IPS-18a (cell line): ENCODE measurements around the gene COL19A1.

Experiments
- H3K27ac ChIP-seq: one replicate; pipeline ENCODE4 v1.5.1; 2013; ENCODE audit warnings: low read length
- H3K27me3 ChIP-seq: one replicate; pipeline ENCODE4 v1.6.1; 2013; ENCODE audit warnings: mild to moderate bottlenecking, low read length; ENCODE audit not compliant: control insufficient read depth, insufficient read depth
- H3K36me3 ChIP-seq: one replicate; pipeline ENCODE4 v1.6.1; 2013; ENCODE audit warnings: low read depth, low read length; ENCODE audit not compliant: control insufficient read depth
- H3K4me1 ChIP-seq: one replicate; pipeline ENCODE4 v1.6.1; 2013; ENCODE audit warnings: low read depth, low read length; ENCODE audit not compliant: control insufficient read depth
- H3K4me3 ChIP-seq: one replicate; pipeline ENCODE4 v1.5.1; 2013; ENCODE audit warnings: low read length
- H3K9ac ChIP-seq: one replicate; pipeline ENCODE4 v1.6.1; 2013; ENCODE audit warnings: mild to moderate bottlenecking, low read length, moderate library complexity
- H3K9me3 ChIP-seq: one replicate; pipeline ENCODE4 v1.6.1; 2013; ENCODE audit warnings: low read depth, low read length; ENCODE audit not compliant: control insufficient read depth

The COL19A1 gene

DNA sequence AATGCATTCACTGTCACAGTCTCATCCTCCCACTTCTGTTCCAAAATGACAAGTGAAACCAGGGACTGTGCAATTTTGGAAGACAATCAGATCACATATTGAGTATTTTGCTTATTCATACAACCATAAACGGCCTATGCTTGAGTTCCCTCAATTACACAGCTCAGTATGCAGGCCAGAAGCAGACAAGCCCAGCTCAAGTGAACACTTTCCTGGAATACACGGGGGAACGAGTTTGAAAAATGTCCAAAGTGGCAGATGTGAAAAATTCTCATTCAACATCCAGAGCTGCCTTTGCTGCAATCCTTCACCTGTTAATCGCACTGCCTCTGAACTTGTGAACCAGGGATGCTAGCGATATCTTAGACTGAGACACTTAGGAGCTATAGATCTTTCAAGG, 246.4 kb downstream of the COL19A1 start:
- H3K4me1 ChIP-seq = peaks cover 5% of the 10 kb centered on the region
- no peaks in the 10 kb centered on the region for H3K36me3 ChIP-seq
- no peaks in the 10 kb centered on the region for H3K27me3 ChIP-seq
- H3K4me3 ChIP-seq = no peak overlapping the region
- H3K9ac ChIP-seq = no peak overlapping the region
- H3K9me3 ChIP-seq = no peaks in the 10 kb centered on the region
- no peak overlapping the region for H3K27ac ChIP-seq

DNA sequence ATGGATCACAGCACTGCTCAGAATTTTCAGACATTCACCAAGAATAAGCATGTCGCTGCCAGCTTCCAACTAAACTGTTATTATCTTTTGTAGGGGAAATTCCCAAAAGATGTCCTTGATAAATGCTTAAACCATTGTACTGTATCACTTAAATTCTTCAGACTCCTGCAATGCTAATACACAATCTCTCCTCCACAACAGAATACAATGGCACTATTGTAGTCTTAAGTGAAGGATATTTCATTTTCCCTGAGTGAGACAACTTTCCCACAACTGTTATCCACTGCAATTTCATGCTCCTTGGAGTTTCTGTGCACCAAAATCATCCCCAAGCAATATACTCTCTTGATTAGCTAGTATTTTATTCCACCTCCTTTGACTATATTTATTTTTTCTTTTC, 246.8 kb downstream of the COL19A1 start:
- Histone ChIP-seq H3K9ac (no peak overlapping the region), H3K4me1 (peaks cover under 1% of the 10 kb centered on the region), H3K27ac (no peak overlapping the region), H3K36me3 (no peaks in the 10 kb centered on the region), H3K4me3 (no peak overlapping the region), H3K9me3 (no peaks in the 10 kb centered on the region), H3K27me3 (no peaks in the 10 kb centered on the region)

DNA sequence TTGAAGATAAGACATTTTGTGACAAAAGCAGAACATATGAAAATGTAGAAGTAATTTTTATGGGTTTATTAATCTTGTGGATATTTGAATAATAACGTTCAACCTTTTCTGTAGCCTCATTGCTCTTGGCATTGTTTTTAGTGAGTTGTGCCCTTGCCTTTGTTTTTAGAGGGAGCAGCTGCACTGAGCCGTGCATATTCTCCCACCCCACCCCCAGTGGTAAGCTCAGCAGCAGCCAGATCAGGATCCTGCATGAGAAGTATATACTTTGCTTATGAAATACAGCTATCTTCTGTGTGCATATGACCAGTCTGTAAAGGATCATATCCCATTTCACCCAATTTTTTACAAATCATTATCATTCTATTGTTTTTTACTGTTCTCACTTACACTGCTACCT, 252.3 kb downstream of the COL19A1 start:
- Histone ChIP-seq H3K27me3 (no peaks in the 10 kb centered on the region), H3K27ac (no peak overlapping the region), H3K9me3 (no peaks in the 10 kb centered on the region), H3K36me3 (no peaks in the 10 kb centered on the region), H3K9ac (no peak overlapping the region), H3K4me3 (no peak overlapping the region), H3K4me1 (no peaks in the 10 kb centered on the region)

DNA sequence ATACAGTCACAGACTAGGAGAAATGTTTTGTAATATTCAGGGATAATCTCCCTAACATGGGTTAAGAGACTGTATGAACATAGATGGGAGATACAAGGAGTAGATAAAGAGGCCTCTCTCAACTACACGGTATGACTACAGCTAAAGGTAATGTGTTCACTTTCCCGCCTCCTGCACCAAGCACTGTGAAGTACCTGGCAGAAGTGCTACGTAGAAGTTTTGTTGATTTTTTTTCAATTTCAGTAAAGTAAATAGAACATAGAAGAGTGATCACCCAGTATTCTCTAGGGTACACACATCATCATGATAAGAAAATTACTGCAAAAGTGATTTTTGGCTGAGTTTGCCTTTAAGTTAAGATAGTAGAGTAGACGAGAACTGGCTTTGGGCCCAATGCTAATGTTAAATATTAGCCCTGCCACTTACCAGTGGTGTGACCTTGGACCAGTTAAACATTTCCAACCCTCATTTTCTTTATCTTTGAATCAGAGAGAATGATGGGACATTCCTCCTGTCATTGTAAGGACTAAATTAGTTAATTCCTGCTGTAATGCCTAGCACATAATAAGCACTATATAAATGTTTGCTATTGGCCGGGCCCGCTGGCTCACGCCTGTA, 253.0 kb downstream of the COL19A1 start:
- Histone ChIP-seq H3K4me3 (no peak overlapping the region), H3K36me3 (no peaks in the 10 kb centered on the region), H3K9me3 (no peaks in the 10 kb centered on the region), H3K27ac (no peak overlapping the region), H3K27me3 (no peaks in the 10 kb centered on the region), H3K9ac (no peak overlapping the region), H3K4me1 (no peaks in the 10 kb centered on the region)

DNA sequence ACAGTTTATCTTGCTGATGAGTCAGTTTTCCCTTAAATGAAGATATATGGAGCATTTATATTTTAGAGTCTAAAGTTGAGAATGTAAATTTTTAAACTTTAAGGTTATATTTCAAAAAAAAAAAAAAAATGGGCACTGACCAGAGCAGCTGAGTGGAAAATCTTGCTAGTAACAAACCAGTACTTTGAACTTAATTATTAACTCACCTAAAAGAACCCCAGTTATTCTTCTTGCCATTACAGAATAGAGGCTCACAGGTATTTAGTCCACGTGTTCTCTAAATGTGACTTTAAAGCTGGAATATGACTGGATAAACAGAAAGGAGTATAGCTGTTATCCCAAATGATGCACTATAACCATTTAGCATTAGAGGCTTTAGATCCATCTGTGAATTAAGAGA, 258.1 kb downstream of the COL19A1 start:
- H3K27ac ChIP-seq = no peak overlapping the region
- H3K4me1 ChIP-seq = no peaks in the 10 kb centered on the region
- H3K4me3 ChIP-seq = no peak overlapping the region
- H3K9ac ChIP-seq = no peak overlapping the region
- H3K36me3 ChIP-seq = no peaks in the 10 kb centered on the region
- no peaks in the 10 kb centered on the region for H3K9me3 ChIP-seq
- no peaks in the 10 kb centered on the region for H3K27me3 ChIP-seq

DNA sequence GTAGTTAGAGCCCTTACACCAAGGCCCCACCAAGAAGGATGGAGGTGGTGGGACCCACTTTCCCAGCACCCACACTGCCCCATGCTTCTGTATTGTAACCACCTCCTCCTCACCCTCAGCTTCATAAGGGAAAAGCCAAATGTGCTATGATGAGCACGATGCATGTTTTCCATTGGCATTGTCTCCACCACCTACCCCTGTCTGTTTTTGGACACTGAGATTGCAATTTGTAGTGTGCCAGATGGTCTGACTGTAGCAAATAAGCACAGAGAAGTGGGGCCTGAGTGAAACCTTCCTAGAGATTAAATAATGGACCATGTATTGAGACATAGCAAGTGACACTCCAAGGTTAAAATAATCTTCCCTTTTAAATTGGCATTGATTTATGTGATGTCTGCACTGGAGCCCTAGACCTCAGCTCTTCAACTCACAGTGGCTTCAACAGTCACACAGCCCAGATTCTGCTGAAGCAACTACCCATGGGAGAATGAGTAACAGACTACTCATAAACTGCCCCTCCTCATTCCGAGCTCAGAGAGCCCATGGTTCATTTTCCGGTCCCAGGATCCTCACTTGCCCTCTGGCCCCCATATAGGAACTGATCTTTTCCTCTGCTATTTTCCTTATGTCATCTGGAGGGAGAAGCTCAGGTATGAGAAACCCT, 258.7 kb downstream of the COL19A1 start:
- Histone ChIP-seq H3K4me3 (no peak overlapping the region), H3K27ac (no peak overlapping the region), H3K9ac (no peak overlapping the region)

DNA sequence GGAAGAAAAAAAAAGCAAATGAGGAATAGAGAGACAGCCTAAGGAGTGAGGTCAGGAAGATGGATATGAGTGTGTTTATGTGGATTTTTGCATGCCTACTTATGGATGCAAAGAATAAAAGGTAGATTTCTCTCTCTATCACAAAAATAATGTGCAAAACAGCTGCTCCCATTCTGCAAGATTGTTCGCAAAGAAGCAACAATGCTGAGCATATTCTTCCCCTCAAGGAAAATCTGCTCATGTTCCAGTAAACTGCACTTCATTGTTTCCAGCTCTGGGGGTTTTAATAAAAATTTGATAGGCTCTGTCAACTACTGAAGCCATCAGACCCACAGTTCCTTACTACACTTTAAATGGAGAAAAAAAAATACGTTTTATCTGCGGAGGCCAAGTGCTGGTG, 259.2 kb downstream of the COL19A1 start:
- Histone ChIP-seq H3K4me1 (no peaks in the 10 kb centered on the region), H3K27ac (no peak overlapping the region), H3K4me3 (no peak overlapping the region), H3K9ac (no peak overlapping the region), H3K27me3 (no peaks in the 10 kb centered on the region), H3K36me3 (no peaks in the 10 kb centered on the region), H3K9me3 (no peaks in the 10 kb centered on the region)

More for the DNA sequence above, 258.7 kb downstream of the COL19A1 start:
- Histone ChIP-seq H3K27me3 (no peaks in the 10 kb centered on the region), H3K9me3 (no peaks in the 10 kb centered on the region), H3K4me1 (no peaks in the 10 kb centered on the region), H3K36me3 (no peaks in the 10 kb centered on the region)

DNA sequence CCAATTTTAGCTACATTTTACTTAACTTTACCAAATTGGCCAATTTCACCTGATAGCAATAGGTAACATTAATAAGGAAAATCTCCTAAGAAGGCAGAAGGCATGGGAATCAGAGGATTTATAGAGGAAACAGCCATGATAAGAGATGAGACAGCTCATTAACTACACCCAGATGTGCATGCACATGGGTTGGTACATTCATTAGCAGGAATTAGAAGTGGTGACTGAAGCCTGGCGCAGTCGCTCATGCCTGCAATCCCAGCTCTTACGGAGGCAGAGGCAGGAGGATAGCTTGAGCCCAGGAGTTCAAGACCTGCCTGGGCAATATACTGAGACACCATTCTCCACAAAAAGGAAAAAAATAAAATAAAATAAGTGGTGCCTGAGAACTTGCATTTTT, 263.0 kb downstream of the COL19A1 start:
- Histone ChIP-seq H3K4me3 (no peak overlapping the region), H3K4me1 (no peaks in the 10 kb centered on the region), H3K27ac (no peak overlapping the region), H3K9ac (no peak overlapping the region), H3K27me3 (no peaks in the 10 kb centered on the region), H3K36me3 (no peaks in the 10 kb centered on the region), H3K9me3 (no peaks in the 10 kb centered on the region)

DNA sequence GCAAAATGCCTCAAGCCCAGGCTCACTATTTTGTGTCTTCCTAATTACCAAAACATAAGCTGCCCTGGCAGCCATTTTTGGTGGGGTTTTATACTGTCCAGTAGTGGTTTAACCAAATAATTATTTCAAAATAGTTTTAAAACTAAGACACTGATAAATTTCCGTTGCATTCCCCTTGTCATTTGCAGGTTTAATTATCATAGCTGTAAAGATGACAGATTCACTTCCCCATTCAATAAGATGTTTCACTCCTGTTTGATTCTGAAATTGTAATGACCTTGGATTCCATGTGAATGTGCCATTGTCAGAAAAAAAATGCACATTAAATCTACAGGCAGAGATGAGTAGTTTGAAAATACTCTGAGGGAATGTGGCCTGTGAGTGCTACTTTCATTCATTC, 264.5 kb downstream of the COL19A1 start:
- H3K27me3 ChIP-seq = no peaks in the 10 kb centered on the region
- H3K36me3 ChIP-seq = no peaks in the 10 kb centered on the region
- H3K9me3 ChIP-seq = no peaks in the 10 kb centered on the region
- H3K27ac ChIP-seq = no peak overlapping the region
- no peak overlapping the region for H3K4me3 ChIP-seq
- no peak overlapping the region for H3K9ac ChIP-seq
- peaks cover 4% of the 10 kb centered on the region for H3K4me1 ChIP-seq

DNA sequence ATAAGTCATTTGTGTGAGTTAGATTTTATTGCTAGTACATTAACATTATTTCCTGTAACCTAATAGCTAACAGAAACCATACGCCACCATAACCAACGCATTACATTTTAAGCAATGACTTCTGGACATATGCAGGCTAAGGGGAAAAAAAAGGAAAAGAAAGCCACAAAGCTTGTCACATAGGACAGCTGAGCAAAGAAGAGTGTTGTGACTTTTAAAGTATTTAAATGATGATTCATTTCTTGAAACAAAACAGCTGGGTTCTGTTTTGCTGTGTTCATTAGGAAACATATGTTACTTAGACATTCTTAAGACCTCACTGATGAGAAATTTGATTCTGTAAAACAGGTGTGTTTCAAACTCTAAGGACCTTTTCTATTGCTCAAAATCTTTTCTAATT, 265.2 kb downstream of the COL19A1 start:
- H3K27me3 ChIP-seq = no peaks in the 10 kb centered on the region
- H3K36me3 ChIP-seq = no peaks in the 10 kb centered on the region
- H3K4me1 ChIP-seq = peaks cover 4% of the 10 kb centered on the region
- no peak overlapping the region for H3K9ac ChIP-seq
- H3K9me3 ChIP-seq = no peaks in the 10 kb centered on the region
- no peak overlapping the region for H3K27ac ChIP-seq
- H3K4me3 ChIP-seq = no peak overlapping the region

DNA sequence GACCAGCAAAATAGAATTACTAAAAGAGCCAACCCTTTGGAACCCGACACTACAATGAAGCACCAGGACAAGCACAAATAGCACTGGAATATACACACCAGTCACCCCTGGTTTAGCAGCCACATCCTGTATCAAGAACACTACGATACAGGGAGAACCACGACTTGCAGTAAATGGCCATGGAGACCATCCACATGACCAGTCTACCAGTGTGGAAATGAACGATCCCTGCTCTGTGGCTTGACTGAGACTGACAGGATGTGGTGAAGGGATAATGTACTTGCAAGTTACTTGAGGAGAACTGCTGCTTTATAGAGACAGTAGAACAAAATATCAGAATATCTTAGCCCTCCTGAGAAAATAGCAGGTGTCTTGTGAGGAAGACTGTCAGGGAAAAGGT, 266.9 kb downstream of the COL19A1 start:
- peaks cover 4% of the 10 kb centered on the region for H3K4me1 ChIP-seq
- no peak overlapping the region for H3K27ac ChIP-seq
- H3K9ac ChIP-seq = no peak overlapping the region

DNA sequence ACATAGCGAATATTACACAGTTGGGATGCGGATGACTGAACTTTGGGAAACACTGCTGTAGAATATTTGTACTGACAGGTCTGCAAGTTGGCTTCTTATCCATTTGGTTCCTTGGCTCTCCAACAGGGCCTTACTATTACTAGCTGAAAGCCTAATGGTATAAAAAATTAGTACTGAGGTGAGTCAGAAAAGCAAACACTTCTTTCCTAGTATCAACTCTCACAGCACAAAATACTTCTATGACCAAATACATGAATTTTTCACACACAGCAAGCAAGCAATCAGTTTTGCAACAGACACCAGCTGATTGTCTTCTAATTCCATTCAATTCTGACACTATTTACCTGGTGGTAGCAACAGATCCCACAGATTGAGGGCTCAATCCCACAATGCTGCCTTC, 268.2 kb downstream of the COL19A1 start:
- no peaks in the 10 kb centered on the region for H3K36me3 ChIP-seq
- no peak overlapping the region for H3K27ac ChIP-seq
- H3K27me3 ChIP-seq = no peaks in the 10 kb centered on the region
- no peak overlapping the region for H3K9ac ChIP-seq
- no peak overlapping the region for H3K4me3 ChIP-seq
- peaks cover 15% of the 10 kb centered on the region for H3K4me1 ChIP-seq
- H3K9me3 ChIP-seq = no peaks in the 10 kb centered on the region

More for the DNA sequence above, 266.9 kb downstream of the COL19A1 start:
- H3K27me3 ChIP-seq = no peaks in the 10 kb centered on the region
- no peaks in the 10 kb centered on the region for H3K36me3 ChIP-seq
- H3K4me3 ChIP-seq = no peak overlapping the region
- no peaks in the 10 kb centered on the region for H3K9me3 ChIP-seq
